DOHH2 (cell line): ENCODE measurements around the gene TBCK.

Experiments used
- H3F3A ChIP-seq: fragments of 200-600 bp; sonication (generic), shearing (Covaris generic); 2 replicates; pipeline ENCODE4 v1.6.0; 2016; ENCODE audit warnings: antibody characterized with exemption, mild to moderate bottlenecking; ENCODE audit not compliant: control insufficient read depth, insufficient read depth
- H3K27ac ChIP-seq: fragments of 200-600 bp; sonication (generic); 2 replicates; pipeline ENCODE4 v1.5.1; 2014; ENCODE audit warnings: low read depth, mild to moderate bottlenecking, low read length, moderate library complexity
- H3K27me3 ChIP-seq: fragments of 200-600 bp; sonication (generic); 2 replicates; pipeline ENCODE4 v1.6.1; 2014; ENCODE audit warnings: mild to moderate bottlenecking, low read length, mixed read lengths; ENCODE audit not compliant: control insufficient read depth
- H3K36me3 ChIP-seq: fragments of 200-600 bp; sonication (generic); 2 replicates; pipeline ENCODE4 v1.6.1; 2014; ENCODE audit warnings: mild to moderate bottlenecking, low read length, moderate library complexity, mixed read lengths; ENCODE audit not compliant: control insufficient read depth
- H3K4me1 ChIP-seq: fragments of 200-600 bp; sonication (generic); 2 replicates; pipeline ENCODE4 v1.6.1; 2014; ENCODE audit warnings: mild to moderate bottlenecking, low read length, mixed read lengths; ENCODE audit not compliant: control insufficient read depth
- H3K4me2 ChIP-seq: fragments of 200-600 bp; sonication (generic); 2 replicates; pipeline ENCODE4 v1.6.0; 2014; ENCODE audit warnings: mild to moderate bottlenecking, low read length, moderate library complexity
- H3K4me3 ChIP-seq: fragments of 200-600 bp; sonication (generic); 2 replicates; pipeline ENCODE4 v1.5.1; 2014; ENCODE audit warnings: mild to moderate bottlenecking, low read length, mixed read lengths
- H3K79me2 ChIP-seq: fragments of 200-600 bp; sonication (generic); 2 replicates; pipeline ENCODE4 v1.6.1; 2014; ENCODE audit warnings: mild to moderate bottlenecking, low read length, mixed read lengths; ENCODE audit not compliant: control insufficient read depth
- H3K9me2 ChIP-seq: fragments of 200-600 bp; sonication (generic); replicated peaks from 2 replicates; pipeline ENCODE4 v1.6.1; 2014; ENCODE audit warnings: mild to moderate bottlenecking, low read length, mixed read lengths; ENCODE audit not compliant: control insufficient read depth
- H3K9me3 ChIP-seq: fragments of 200-600 bp; sonication (generic); 2 replicates; pipeline ENCODE4 v1.6.1; 2014; ENCODE audit warnings: antibody characterized with exemption, low read length, mixed read lengths; ENCODE audit not compliant: control insufficient read depth, insufficient read depth
- H4K20me1 ChIP-seq: fragments of 200-600 bp; sonication (generic); 2 replicates; pipeline ENCODE4 v1.6.0; 2014; ENCODE audit warnings: low read depth, mild to moderate bottlenecking, antibody characterized with exemption, low read length, moderate library complexity; ENCODE audit not compliant: control insufficient read depth, insufficient read depth
- CTCF ChIP-seq: fragments of 200-600 bp; sonication (generic); IDR thresholded peaks from one replicate; pipeline ENCODE4 v1.5.1; 2014; ENCODE audit warnings: antibody characterized with exemption, mild to moderate bottlenecking, low read depth, low read length; ENCODE audit not compliant: poor library complexity, severe bottlenecking
- EZH2phosphoT487 ChIP-seq: fragments of 200-600 bp; sonication (generic); IDR thresholded peaks from 2 replicates; pipeline ENCODE4 v1.6.1; 2017; ENCODE audit warnings: borderline replicate concordance, mild to moderate bottlenecking, antibody characterized with exemption, low read length, moderate library complexity, mixed read lengths

TBCK gene

GRCh38 chr4:106334741-106335470, 18.9 kb upstream of the TBCK start:
- no peaks in the 10 kb centered on the region for H3K4me1 ChIP-seq
- H3K36me3 ChIP-seq, result peaks cover 91% of the 10 kb centered on the region
- no peak overlapping the region for H3K4me2 ChIP-seq
- no peaks in the 10 kb centered on the region for H4K20me1 ChIP-seq
- no peaks in the 10 kb centered on the region for H3F3A ChIP-seq
- no peaks in the 10 kb centered on the region for H3K9me2 ChIP-seq
- no peaks in the 10 kb centered on the region for H3K27me3 ChIP-seq
- H3K27ac ChIP-seq, result no peak overlapping the region
- H3K4me3 ChIP-seq, result no peak overlapping the region
- TF ChIP-seq CTCF (no peak), EZH2phosphoT487 (no peak)
- H3K79me2 ChIP-seq, result peaks cover 2% of the 10 kb centered on the region
- no peaks in the 10 kb centered on the region for H3K9me3 ChIP-seq

DNA sequence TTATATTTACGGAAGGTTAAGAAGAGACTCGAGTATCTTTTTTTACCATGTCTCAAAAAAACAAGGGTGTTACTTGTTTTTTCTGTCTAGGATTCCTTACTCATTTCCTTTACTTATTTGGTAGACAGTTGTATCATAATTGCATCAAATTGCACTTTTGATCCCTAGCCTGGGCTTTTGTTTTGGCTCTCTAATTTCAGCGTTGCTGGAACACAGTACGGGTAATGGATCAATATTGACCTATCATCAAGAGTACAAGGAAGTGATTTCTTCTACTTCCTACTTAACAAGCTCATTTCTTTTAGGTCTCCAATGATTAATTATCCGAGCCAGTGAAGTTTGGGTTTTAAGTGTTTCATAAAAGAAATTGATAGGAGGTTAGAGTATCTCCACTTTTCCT, 17.2 kb upstream of the TBCK start:
- H3K9me3 ChIP-seq, result no peaks in the 10 kb centered on the region
- H3K9me2 ChIP-seq, result no peaks in the 10 kb centered on the region
- no peak overlapping the region for H3K4me3 ChIP-seq
- H4K20me1 ChIP-seq, result no peaks in the 10 kb centered on the region
- no peak for TF ChIP-seq CTCF
- TF ChIP-seq EZH2phosphoT487, result no peak
- peaks cover 1% of the 10 kb centered on the region for H3F3A ChIP-seq
- no peak overlapping the region for H3K27ac ChIP-seq
- no peaks in the 10 kb centered on the region for H3K4me1 ChIP-seq
- peaks cover 3% of the 10 kb centered on the region; the same call in 1 of the 2 replicates for H3K79me2 ChIP-seq
- H3K27me3 ChIP-seq, result no peaks in the 10 kb centered on the region
- no peak overlapping the region for H3K4me2 ChIP-seq
- peaks cover 88% of the 10 kb centered on the region for H3K36me3 ChIP-seq

GRCh38 chr4:106329041-106329618, 13.1 kb upstream of the TBCK start:
- Histone ChIP-seq H3K36me3 (peaks cover 79% of the 10 kb centered on the region), H3K4me2 (no peak overlapping the region), H3K27me3 (no peaks in the 10 kb centered on the region), H3K79me2 (peaks cover 11% of the 10 kb centered on the region), H3K9me2 (no peaks in the 10 kb centered on the region), H3K27ac (no peak overlapping the region), H3F3A (peaks cover 11% of the 10 kb centered on the region), H3K4me1 (no peaks in the 10 kb centered on the region), H4K20me1 (no peaks in the 10 kb centered on the region), H3K4me3 (no peak overlapping the region), H3K9me3 (no peaks in the 10 kb centered on the region)
- TF ChIP-seq EZH2phosphoT487 (no peak), CTCF (peak; percentile 61)
